ENCODE data around the gene SEMA6B. TPM values are rescaled to one million over a fixed set of nuclear protein-coding genes. Genes with fewer than 3 reads are reported as not detected.

Gene SEMA6B
- total RNA-seq, 1 donor from 2014 or later = 33.0 TPM

DNA sequence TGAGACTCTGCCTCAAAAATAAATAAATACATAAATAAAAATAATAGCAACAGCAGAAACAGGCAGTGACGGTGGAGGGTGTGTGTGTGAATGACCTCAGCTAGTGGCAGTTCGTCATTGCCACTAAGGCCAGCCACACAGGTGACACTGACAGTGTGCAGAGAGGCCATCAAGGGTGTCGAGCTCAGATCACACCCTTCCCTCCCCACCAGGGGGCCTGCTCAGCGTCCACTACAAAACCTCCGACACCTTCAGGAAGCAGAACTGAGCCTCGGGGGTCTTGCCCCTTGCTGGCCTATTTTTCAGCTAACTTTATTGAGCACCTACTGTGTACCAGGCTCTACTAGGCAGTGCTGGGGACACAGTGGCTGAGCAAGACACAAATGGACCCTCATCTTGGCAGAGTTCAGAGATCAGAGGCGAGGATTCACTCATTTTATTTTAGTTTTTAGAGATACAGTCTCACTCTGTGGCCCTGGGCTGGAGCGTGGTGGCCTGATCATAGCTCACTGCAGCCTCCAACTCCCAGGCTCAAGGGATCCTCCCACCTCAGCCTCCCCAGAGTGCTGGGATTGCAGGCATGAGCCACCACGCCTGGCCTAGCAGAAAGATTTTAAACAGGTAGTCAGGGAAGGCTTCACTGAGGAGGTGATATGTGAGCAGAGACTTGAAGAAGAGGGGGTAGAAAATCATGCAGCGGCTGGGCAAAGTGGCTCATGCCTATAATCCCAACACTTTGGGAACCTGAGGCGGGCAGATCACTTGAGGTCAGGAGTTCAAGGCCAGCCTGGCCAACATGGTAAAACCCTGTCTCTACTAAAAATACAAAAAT lies 30.3 kb upstream of the SEMA6B start:
- no peak for DNase-seq (ENCODE audit: low spot score in 2 of 2)
- FAIRE-seq = no peak

DNA sequence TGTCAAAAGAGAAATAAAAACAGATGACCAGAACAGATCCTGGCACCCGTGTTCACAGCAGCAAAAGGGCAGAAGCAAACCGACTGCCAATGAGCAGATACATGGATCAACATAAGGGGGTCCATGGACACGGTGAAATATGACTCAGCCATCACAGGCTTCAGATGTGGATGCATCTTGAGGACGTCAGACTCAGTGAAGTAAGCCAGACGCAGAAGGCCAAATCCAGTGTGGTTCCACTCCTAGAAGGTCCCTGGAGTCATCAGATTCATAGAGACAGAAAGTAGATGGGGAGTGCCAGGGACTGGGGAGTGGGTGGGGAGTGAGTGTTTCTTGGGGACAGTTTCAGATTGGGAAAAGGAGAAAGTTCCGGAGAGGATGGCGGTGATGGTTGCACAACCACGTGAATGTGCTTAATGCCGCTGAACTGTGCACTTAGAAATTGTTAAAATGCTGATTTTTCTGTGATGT lies 28.8 kb upstream of the SEMA6B start:
- DNase-seq (ENCODE audit: low spot score in 2 of 2) (no peak), FAIRE-seq (no peak)

DNA sequence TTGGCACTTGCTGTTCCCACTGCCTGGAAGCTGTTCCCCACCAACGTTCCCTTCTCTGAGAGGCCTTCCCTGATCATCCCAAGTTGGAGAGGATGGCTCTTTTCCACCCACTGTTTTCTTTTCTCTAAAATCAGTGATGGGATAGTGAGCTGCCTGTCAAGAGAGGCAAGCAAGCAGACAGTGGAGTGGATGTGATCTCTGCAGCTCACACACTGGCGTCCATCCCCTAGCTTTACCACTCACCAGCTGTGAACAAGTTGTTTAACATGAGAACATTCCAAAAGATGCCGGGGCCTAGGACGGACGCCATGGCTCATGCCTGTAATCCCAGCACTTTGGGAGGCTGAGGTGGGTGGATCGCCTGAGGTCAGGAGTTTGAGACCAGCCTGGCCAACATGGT lies 28.0 kb upstream of the SEMA6B start:
- FAIRE-seq (no peak), DNase-seq (ENCODE audit: low spot score in 2 of 2) (no peak)

DNA sequence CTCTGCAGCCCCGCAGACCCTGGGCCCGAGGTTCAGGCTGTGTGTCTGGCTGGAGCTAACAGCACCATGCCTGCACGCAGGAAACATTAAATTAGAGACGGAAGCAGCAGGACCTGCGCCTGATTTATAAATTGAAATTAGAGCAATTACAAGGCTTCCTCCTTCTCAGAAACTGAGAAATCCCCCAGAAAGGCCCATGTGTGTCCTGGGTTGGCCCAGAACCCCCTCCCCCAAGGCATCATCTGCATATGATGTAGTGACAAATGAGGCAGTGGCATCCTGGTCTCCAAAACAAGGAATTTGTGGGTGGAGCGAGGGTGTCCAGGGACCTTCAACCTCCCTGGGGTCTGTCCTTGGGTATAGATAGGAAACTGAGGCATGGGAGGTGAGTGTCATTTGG lies 27.2 kb upstream of the SEMA6B start:
- DNase-seq (ENCODE audit: low spot score in 2 of 2) (no peak), FAIRE-seq (no peak)

DNA sequence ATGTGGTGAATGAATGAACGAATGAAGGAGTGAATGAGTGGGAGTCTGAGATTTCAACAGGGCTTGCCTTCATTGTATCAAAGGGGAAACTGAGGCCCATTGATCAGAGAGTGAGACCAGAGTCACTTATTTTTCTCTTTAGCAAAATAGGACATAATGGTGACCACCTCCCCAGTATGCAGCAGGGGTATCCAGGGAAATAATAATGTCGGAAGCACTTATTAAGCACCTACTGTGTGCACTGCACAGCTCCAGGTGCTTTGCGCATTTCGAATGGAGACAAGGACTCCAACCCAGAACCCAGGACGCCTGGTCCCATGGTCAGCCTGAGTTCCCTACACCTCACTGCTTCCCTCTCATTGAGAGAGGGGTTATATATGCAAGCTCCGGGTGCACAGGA lies 26.8 kb upstream of the SEMA6B start:
- no peak for FAIRE-seq
- DNase-seq (ENCODE audit: low spot score in 2 of 2) = no peak

DNA sequence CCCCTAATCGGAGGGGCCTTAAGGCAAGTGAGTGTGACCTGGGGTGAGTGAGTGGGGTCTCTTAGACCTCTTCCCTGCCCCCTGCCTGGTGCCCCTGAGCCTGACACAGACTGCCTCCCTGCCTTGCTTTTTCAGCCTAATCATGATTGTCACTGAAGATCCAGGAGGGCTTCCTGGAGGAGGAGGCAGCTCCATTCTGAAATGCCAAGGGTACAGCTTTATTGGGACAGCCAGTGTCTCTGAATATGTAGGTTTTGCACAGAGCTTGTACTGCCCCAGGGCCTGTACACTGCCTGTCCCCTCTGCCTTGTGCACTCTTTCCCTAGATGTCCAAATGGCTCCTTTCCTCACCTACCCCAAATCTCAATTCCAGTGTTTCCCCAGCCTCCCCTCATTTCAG lies 26.1 kb upstream of the SEMA6B start:
- DNase-seq (ENCODE audit: low spot score in 2 of 2) (no peak), FAIRE-seq (no peak)

DNA sequence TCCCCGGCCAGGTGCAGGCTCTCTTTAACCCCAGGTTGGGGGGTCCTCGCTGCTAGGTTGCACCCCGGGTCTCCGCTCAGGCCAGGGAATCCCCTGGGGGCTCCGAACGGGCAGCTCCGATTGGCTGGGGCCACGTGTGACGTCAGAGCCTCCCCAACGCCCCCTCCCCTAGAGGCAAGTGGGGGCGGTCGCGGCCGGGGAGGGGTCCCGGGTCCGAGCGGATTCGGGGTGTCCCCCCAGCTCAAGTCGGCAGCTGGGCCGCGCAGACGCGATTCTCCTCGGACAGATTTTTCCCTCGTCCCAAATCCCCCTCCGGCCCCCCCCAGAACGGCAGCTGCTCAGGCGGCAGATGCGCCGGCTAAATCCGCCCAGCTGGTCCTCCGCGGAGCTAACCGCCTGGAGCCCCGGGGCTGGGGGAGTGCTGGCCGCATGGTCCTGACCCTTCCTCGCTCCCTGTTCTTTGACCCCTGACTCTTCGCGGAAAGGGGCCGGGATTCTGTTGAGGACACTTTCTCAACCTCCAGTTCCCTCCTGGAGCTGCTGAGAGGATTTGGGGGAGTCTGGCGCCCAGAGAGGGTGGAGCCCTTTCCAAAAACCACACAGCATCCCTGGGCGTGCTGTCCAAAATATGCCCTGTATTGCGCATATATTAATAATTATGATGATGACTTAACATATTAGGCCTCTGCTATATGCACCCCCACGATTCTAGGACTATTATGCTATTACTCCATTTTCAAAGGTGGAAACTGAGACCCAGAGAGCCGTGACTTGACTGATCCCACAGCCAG lies 25.4 kb upstream of the SEMA6B start:
- FAIRE-seq = no peak
- DNase-seq (ENCODE audit: low spot score in 2 of 2) = peak; percentile 48 to 69

DNA sequence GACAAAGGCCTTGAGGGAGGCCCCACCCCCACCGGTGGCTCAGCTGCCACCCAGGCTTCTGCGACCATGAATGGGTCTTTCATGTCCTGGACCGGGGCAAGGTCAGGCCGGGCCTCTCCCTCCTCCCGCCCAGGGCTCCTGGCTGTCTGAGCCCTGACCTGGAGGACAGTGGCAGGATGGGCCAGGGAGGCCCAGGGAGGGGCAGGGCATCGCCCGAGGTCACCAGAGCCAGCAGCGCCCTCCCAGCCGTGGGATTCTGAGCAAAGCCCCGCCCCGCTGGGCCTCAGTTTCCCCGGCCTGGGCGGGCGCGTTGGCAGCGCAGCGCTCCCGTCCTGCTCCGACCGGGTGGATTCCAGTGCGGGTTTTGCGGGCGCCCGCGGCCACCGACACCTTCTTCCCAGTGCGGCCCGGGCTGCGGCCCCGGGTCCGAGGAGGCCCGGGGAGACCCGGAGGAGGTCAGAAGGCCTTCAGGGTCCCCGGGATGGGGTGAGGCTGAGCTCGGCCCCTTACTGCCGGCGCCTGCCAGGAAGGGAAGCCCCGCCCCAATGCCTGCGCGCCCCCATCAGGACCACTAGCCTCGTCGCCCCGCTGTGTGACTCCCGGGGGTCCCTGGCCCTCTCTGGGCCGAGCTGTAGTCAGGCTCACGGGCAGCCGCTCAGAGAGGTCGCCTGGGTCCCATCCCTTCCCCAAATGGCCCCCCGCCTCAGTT lies 24.6 kb upstream of the SEMA6B start:
- no peak for FAIRE-seq

DNA sequence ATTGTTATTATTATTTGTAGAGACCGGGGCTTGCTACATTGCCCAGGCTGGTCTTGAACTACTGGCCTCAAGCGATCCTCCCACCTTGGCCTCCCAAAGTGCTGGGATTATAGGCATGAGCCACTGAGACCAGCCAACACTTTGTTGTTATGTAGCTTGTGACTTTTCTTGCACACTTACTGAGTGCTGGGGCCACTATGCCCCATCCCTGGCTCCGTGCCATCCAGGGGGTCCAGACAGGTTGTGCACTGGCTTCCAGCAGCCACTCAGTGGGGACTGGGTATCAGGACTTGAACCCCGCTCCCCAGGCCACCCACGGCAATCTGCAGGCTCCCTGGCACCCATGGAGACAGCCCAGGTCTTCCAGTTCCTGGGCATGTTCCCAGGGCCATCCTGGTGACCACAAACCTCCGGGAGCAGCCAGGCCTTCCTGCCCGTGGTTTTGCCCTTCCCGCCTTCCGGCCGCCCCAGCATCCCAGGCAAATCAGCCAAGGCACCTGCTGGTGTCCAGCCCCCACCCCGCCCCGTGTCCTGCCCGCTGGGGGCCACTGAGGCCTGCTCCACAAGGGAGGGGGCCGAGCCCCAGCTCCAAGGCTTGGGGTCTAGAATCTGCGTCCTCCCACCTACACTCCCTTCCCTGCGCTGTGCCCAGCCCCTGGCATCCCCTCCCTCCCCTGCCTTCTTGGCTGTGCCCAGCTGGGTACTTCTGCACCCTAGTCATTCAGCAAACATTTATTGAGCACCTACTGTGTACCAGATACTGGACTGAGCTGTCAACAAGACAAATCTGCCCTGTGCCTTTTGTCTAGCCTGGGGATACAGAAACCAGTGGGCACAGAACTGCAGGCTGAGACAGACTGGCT lies 23.7 kb upstream of the SEMA6B start:
- FAIRE-seq (no peak), DNase-seq (ENCODE audit: low spot score in 2 of 2) (no peak)

More for the DNA sequence above, 24.6 kb upstream of the SEMA6B start:
- DNase-seq (ENCODE audit: low spot score in 2 of 2) = peak in 1 of 2 donors; percentile 67

DNA sequence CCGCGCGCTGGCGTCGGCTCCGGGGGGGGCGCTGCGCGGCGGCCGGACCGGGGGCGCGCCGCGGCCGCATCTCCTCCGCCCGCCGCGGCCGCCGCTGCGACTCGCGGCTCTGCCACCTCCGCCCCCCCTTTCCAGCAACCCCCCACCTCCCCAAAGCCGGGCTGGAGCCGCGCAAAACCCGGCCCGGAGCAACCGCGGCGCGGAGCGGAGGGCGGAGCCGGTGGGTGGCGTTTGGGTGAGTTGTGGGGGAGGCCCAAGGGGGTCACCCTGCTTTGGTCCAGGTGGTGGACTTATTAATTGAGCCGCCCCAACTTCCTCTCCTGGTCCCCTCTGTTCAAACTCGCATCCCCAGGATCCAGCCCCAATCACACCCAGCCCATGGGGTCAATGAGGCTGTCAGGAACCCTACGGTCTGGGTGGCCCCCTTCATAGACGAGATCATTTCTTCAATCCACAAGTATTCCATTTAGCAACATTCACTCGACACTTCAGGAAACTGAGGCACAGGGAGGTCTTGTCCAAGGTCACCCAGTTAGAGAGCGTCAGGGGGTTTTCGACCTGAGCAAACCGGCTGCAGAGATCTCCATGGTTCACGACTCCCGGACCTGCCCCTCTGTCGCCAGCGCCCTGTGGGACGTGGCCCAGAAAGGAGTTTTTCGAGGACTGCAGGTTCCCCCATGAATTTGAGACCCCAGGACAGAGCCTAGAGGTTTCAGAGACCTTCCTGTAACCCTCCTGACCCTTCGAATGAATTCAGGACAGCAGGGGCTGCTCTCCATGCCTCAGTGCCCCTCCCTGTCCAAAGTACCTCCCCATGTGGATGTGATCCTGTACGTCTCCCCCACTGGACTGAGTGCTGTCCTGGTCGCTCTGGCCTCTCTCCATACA lies 22.4 kb upstream of the SEMA6B start:
- FAIRE-seq = no peak
- peak; percentile 73 to 76 for DNase-seq (ENCODE audit: low spot score in 2 of 2)

DNA sequence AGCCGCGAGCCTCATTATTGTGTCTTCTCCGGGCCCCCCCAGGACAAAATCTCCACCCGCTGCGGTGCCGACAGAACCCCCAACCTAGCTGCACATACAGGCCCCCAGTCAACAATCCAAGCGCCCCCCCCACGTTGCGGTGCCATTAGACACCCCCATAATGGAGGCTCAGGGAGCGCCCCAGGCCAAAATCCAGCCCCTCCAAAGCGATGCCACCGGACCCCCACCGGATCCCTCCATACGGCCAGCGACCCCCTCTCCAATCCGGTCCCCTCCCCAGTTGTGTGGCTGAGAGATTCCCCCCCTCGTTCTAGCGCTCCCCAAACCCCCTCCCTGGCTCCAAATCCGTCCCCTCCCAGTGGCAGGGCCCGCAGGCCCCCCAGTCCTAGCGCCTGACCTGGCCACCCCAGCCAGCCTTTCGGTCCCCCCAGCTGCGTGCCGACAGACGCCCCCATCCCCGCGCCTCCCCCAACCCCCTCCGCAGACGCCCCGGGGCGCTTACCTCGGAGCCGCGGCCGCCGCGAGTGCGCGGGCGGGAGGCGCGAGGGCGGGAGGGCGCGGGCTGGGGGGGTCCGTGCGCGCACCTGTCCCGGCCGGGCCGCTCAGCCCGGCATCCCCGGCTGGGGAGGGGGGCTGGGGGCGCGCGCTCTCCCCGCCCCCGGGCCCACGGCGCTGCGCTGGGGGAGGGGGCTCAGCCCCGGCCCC lies 21.6 kb upstream of the SEMA6B start:
- FAIRE-seq (no peak), DNase-seq (ENCODE audit: low spot score in 2 of 2) (peak in 1 of 2 donors; percentile 65)

DNA sequence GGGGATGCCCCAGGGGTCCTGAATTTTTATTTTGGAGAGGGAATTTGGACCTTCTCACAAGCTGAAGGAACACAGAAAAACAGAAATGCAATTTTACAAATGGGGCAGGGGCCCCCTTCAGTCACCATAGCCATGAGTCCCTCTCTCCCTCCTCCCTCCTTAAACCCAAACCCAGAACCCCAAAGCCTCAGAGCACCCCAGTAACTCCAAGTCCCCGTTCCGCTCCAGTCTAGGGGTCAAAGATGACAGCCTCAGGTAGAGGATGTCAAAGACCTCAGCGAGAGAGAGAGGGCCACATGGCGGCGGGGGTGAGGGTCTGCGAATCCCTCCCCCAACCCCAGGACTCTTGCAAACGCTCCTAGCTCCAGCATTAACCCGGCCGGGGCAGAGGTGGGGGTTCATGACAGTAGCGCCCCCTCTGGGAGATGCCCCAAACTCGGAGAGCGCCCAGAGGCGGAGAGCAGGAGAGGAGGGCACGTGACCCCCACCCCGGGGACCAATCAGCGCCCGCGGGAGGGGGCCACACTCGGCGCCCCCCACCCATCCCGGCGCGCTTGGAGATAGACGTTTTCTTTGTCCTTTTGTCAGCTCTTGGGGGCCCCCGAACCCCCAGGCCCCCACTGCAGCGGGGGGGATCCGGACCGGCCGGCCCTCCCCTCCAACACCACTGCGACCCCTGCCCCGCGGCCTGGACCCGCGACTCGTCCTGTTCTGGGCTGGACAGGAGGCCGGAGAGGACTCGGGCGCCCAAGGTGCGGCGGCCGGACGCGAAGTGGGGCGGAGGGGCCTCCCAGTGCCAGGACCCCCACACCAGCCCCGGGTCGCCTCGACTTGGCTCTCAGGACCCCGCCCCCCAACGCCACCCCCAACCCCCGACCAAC lies 20.8 kb upstream of the SEMA6B start:
- FAIRE-seq = no peak
- peak in 1 of 2 donors; percentile 64 for DNase-seq (ENCODE audit: low spot score in 2 of 2)

DNA sequence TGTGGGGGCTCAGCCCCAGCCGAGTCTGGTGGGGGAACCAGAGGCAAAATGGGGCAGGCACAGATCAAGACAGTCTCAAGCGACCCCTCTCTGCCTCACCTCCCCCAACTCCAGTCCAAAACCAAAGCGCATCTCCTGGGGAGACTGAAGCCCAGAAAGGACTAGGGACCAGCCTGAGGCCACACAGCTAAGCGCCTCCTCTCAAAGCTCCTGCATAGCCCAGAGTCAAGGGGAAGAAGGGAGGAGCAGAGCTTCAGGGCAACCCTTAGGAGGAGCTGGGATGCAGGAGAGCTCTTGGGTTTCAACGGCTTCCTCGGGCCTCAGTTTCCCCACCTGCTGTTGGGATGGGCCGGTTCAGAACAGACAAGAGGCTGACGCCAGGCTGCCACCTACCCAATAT lies 19.9 kb upstream of the SEMA6B start:
- DNase-seq (ENCODE audit: low spot score in 2 of 2) (no peak), FAIRE-seq (no peak)

DNA sequence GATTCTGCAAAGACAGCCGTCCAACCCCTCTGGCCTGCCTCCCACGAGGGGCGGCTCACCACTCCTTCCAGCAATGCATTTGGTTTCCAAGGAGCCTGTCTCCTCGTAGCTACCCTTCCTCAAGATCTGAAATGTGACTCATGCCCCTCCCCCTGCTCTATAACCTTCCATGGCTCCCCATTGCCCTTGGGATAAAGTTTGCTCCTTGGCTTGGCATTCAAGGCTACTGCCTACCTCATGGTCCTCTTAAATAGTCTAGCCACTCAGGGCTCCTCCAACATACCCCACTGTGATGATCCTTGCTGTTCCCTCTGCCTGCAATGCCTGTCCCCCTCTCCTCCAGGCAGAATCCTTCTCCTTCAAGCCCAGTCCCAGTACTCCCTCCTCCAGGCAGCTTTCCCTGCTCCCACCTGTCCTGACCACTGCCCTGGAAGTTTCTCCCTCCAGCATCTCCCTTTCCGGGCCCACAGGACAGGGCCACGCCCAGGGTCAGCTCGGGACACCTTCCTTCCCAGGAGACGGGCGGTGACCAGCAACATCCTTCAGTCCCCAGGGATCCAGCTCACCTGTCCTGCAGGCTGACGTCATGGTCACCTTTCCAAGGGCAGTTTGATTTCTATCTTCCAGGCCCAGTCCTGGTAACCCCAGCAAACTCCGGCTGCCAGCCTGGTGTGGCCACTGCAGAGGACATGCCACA lies 19.2 kb upstream of the SEMA6B start:
- DNase-seq (ENCODE audit: low spot score in 2 of 2) (no peak), FAIRE-seq (no peak)

DNA sequence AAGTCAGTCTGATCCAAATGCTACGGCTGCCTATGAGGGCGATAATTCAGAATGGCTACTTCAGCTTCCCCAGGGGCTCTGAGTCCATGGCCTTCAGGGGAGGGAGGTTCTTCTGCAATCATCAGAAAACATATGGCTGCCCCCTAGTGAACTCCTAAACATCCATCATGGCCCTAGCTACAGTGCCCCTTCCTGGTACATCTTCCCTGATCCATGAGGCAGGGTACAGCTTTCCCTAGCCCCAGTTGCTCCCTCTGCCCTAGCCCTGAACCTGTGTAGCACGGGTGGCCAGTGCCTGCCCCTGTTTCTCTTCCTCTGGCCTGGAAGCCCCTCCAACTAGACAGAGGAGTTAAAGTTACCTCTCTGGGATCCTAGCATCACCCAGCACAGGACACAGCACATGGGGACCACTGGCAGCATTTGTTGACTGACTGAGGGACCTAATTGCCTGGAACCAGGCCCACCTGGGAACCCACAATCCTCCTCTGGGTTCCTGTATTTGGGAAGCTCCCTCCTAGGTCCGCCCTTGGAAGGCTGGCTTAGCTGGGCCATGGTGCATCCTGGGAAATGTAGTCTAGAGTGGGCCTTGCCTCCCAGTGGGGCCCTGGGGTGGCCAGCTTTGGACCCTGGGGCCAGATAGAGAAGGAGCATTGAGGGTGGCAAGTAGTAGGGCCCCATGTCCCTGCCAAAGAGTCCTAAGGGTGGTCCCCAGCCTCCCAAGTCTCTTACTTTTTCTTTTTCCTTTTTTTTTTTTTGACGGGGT lies 17.7 kb upstream of the SEMA6B start:
- DNase-seq (ENCODE audit: low spot score in 2 of 2) (no peak), FAIRE-seq (no peak)
